Spinal cord (tissue), 10 donors: ENCODE results near the gene MAP2K7. TPM values are rescaled to one million over a fixed set of nuclear protein-coding genes. Genes with fewer than 3 reads are reported as not detected.

Source experiments
- DNase-seq, 6 donors: peaks; one replicate each; pipeline versions ENCODE4 v3.0.0 to v3.0.0-alpha.2; 2013 to 2015; ENCODE audit warnings: low spot score in 6 of 6, low read depth in 4 of 6
- H3K27ac ChIP-seq: one replicate; pipeline ENCODE4 v1.5.1; 2013; ENCODE audit warnings: low read depth, low read length, control low read depth
- H3K27me3 ChIP-seq: one replicate; pipeline ENCODE4 v1.6.1; 2013; ENCODE audit warnings: low read length; ENCODE audit not compliant: control insufficient read depth, insufficient read depth
- H3K36me3 ChIP-seq: one replicate; pipeline ENCODE4 v1.6.1; 2013; ENCODE audit warnings: low read length; ENCODE audit not compliant: control insufficient read depth, insufficient read depth
- H3K4me1 ChIP-seq: one replicate; pipeline ENCODE4 v1.6.1; 2013; ENCODE audit warnings: low read length; ENCODE audit not compliant: control insufficient read depth, insufficient read depth
- H3K4me3 ChIP-seq: one replicate; pipeline ENCODE4 v1.5.1; 2013; ENCODE audit warnings: low read depth, low read length, control low read depth
- H3K9me3 ChIP-seq: one replicate; pipeline ENCODE4 v1.6.1; 2013; ENCODE audit warnings: low read length; ENCODE audit not compliant: control insufficient read depth, insufficient read depth
- WGBS: methylation state at CpG from one replicate; pipeline ENCODE4 v1.1.5; 2013; ENCODE audit warnings: missing lambda C conversion rate; ENCODE audit not compliant: insufficient coverage; 5-methylcytosine and 5-hydroxymethylcytosine counted together
- polyA plus RNA-seq, 2 donors: library from polyadenylated mRNA; unstranded; fragments of 120-200 nt; gene quantifications; one replicate each; pipeline ENCODE4 v1.2.1, GENCODE V29; 2013; ENCODE audit not compliant: insufficient read length in 2 of 2
- total RNA-seq, 2 donors: library from RNA; depleted of rRNA in 1 of 2; stranded (reverse); fragments of 120-200 nt in 1 of 2; fragments of >200 nt in 1 of 2; gene quantifications; one replicate each; pipeline versions ENCODE4 v1.2.3 to v1.2.4, GENCODE V29; 2013 to 2014
- donor health status: healthy.

Gene MAP2K7
- total and polyA plus RNA-seq, 4 donors, result 8.1 to 36.8 (median 21.7) TPM

DNA sequence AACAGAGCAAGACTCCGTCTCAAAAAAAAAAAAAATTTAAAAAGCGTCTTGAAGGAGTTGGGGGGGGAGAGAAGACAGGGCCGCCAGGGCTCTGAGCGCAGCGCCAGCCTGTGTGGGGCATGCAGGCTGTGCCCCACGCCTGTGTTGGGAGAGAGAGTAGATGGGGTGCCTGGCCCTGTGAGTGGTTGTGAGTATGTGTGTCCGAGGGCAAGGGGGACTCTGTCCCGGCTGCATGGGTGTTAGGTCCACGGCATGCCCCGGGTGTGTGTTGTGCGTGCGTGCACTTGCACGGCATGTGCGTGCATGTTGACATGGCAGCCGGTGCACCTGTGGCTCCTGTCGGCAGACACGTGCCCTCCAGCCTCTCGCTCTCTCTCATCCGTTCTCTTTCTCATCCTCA, 3.4 kb downstream of the MAP2K7 start:
- no peaks in the 10 kb centered on the region for H3K9me3 ChIP-seq
- peaks cover 70% of the 10 kb centered on the region for H3K36me3 ChIP-seq
- H3K4me1 ChIP-seq, result peaks cover 39% of the 10 kb centered on the region
- DNase-seq, result no peak
- WGBS, result 91% methylated on average over 19 of the region's 19 CpGs
- no peak overlapping the region for H3K4me3 ChIP-seq
- H3K27ac ChIP-seq, result no peak overlapping the region
- H3K27me3 ChIP-seq, result no peaks in the 10 kb centered on the region

DNA sequence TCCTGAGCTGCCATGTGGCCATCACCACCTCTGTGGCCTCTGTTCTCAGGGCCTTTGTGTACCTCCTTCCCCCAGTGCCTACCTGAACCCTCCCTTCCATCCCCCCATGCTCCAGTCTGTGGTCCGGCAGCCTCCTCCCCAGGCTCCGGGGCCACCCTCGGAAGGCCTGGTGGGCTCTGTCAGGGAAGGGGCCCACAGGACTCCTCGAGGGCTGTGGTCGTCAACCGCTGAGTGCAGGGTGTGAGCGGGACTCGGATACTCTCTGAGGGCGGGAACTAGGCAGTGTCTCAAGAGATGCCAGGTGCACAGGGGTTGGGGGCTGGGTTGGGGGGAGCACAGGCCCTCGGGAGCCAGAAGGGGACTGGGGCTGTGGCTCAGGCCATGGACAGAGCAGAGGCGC, 3.9 kb downstream of the MAP2K7 start:
- WGBS, result 87% methylated on average over 11 of the region's 11 CpGs
- Histone ChIP-seq H3K36me3 (peaks cover 74% of the 10 kb centered on the region), H3K27me3 (no peaks in the 10 kb centered on the region)

DNA sequence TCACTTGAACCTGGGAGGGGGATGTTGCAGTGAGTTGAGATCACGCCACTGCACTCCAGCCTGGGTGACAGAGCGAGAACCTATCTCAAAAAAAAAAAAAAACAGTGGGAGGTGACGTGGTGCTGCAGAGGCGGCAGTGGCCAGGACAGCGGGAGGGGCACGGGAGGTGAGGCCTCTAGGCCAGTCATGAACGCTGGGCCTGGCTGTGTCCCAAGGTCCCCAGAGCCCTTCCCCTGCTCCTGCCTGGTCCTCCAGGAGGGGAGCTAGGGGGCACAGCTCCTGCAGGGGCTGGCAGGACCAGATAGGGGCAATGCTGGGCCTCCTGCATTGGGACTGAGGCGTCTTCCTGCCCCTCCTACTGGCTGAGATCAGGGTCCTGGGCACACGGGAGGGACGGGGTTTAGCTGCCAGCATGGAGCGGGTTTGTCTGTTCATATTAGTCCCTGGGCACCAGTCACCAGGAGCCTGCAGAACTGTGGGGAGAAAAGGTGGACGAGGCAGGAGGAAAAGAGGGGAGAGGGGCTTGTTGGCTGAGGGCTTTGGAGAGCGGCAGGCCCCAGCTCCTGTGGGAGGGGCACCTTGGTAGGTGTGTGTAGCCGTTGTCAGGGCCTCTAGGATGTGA, 4.5 kb downstream of the MAP2K7 start:
- peaks cover 80% of the 10 kb centered on the region for H3K36me3 ChIP-seq
- H3K9me3 ChIP-seq, result no peaks in the 10 kb centered on the region
- no peak overlapping the region for H3K27ac ChIP-seq
- peaks cover 30% of the 10 kb centered on the region for H3K4me1 ChIP-seq
- no peaks in the 10 kb centered on the region for H3K27me3 ChIP-seq
- WGBS, result 78% methylated on average over 11 of the region's 14 CpGs
- no peak for DNase-seq
- no peak overlapping the region for H3K4me3 ChIP-seq

More for the DNA sequence above, 3.9 kb downstream of the MAP2K7 start:
- H3K27ac ChIP-seq, result no peak overlapping the region
- H3K4me1 ChIP-seq, result peaks cover 37% of the 10 kb centered on the region
- DNase-seq, result no peak
- H3K4me3 ChIP-seq, result no peak overlapping the region
- H3K9me3 ChIP-seq, result no peaks in the 10 kb centered on the region

DNA sequence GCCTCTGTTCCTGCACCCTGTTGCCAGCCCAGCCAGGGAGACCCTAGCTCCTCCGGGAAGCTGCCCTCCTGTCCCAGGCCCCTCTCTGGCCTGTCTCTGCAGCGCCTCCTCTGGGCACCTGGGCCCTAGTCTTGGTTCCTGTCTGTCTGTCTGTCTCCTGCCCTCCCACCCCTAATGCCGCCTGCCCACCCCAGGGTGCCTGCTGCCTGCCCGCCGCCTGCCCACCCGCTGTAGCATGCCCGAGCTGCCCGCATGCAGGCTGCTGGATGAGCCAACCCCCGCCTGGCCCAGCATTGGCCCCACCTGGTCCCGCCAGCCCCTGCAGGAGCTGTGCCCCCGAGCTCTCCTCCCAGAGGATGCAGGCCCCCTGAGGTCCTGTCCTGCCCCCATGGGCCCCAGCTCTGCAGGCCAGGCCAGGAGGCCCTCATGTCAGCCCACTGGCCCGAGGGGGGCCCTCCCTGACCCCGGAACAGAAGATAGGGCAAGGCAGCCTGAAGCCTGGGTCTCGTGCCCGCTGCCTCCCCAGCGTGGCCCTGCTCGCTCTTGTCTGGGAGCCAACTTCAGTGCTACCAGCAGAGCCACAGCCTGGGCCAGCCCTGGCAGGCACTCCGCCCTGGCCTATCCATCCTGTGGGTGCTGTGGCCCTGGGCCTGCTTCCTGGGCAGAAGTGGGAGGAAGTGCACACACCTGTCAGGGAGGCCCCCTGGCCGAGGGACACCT, 5.2 kb downstream of the MAP2K7 start:
- Histone ChIP-seq H3K4me1 (peaks cover 29% of the 10 kb centered on the region), H3K36me3 (peaks cover 88% of the 10 kb centered on the region), H3K27me3 (peaks cover 2% of the 10 kb centered on the region), H3K27ac (no peak overlapping the region), H3K4me3 (no peak overlapping the region), H3K9me3 (no peaks in the 10 kb centered on the region)
- DNase-seq, result no peak
- 90% methylated on average over 19 of the region's 19 CpGs for WGBS

DNA sequence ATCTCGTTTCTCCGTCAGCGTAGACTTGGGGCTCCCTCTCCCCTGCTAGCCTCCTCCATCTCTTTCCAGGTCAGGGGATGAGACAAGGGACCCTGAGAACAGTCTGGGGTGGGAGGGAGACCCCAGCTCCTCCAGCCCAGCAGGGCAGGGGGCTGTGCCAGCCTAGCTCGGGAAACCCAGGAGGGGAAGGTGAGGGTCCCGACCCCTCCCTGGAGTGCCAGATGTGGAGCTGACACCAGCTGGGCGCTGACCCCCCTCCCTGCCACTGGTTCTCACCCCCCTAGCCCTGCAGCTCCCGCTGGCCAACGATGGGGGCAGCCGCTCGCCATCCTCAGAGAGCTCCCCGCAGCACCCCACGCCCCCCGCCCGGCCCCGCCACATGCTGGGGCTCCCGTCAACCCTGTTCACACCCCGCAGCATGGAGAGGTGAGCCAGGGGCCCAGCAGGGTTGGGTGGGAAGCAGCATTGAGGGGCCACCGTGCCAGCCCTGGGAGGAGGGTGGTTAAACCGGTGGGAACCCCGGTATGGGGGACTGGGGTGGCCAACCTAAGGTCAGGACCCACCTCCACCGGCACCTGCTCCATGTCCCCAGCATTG, 5.9 kb downstream of the MAP2K7 start:
- H3K4me3 ChIP-seq, result no peak overlapping the region
- no peak for DNase-seq
- no peak overlapping the region for H3K27ac ChIP-seq
- H3K27me3 ChIP-seq, result peaks cover 4% of the 10 kb centered on the region
- peaks cover 25% of the 10 kb centered on the region for H3K4me1 ChIP-seq
- no peaks in the 10 kb centered on the region for H3K9me3 ChIP-seq
- 94% methylated on average over 15 of the region's 21 CpGs for WGBS
- peaks cover 94% of the 10 kb centered on the region for H3K36me3 ChIP-seq

DNA sequence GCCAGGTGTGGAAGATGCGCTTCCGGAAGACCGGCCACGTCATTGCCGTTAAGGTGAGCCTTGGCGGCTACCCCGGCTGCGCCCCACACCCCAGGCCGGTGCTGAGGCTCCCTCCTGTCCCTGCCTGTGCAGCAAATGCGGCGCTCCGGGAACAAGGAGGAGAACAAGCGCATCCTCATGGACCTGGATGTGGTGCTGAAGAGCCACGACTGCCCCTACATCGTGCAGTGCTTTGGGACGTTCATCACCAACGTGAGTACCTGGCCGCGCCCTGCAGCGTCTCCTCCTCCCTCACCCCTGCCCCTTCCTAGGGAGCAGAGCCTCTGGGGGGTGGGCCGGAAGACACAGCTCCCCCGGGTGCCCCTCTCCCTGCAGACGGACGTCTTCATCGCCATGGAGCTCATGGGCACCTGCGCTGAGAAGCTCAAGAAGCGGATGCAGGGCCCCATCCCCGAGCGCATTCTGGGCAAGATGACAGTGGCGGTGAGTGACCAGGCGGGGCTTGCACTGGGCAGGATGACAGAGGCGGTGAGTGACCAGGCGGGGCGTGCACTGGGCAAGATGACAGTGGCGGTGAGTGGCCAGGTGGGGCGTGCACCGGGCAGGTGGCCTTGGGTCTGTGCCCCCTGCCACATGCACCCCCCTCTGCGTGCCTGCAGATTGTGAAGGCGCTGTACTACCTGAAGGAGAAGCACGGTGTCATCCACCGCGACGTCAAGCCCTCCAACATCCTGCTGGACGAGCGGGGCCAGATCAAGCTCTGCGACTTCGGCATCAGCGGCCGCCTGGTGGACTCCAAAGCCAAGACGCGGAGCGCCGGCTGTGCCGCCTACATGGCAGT, 6.9 kb downstream of the MAP2K7 start:
- no peaks in the 10 kb centered on the region for H3K9me3 ChIP-seq
- WGBS, result 93% methylated on average over 54 of the region's 54 CpGs
- peaks cover 9% of the 10 kb centered on the region for H3K27me3 ChIP-seq
- H3K4me1 ChIP-seq, result peaks cover 16% of the 10 kb centered on the region
- no peak for DNase-seq
- H3K36me3 ChIP-seq, result peaks cover 92% of the 10 kb centered on the region
- H3K27ac ChIP-seq, result no peak overlapping the region
- H3K4me3 ChIP-seq, result no peak overlapping the region

DNA sequence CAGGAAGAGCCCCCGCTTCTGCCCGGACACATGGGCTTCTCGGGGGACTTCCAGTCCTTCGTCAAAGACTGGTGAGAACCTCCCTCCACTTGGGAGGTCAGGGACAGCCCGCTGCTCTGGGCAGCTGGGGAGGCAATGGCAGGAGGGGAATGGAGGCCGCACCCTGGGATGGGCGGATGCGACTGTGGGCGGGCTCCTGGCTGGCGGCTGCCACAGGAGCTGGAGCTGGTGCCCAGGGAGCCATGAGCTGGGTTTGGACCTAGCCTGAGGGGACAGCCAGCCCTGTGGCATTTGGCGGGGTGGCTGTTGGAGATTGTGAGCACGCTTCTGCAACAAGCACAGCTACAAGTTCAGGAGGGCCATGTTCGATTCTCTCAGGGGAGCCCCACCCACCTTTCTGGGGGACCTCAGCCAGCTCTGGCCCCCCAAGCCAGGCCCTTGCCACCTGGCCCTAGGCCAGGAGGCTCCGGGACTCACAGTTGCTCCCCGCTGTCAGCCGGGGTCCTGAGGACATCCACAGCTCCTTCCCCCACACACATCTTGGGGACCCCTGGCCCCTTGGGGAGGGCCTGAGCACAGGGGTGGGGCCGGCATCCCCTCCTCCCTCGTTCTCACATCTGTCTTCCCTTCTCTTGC, 7.9 kb downstream of the MAP2K7 start:
- H3K4me1 ChIP-seq, result peaks cover 16% of the 10 kb centered on the region
- H3K27me3 ChIP-seq, result peaks cover 19% of the 10 kb centered on the region
- 91% methylated on average over 16 of the region's 18 CpGs for WGBS
- peaks cover 83% of the 10 kb centered on the region for H3K36me3 ChIP-seq
- H3K4me3 ChIP-seq, result no peak overlapping the region
- H3K9me3 ChIP-seq, result no peaks in the 10 kb centered on the region
- DNase-seq, result no peak
- H3K27ac ChIP-seq, result no peak overlapping the region

DNA sequence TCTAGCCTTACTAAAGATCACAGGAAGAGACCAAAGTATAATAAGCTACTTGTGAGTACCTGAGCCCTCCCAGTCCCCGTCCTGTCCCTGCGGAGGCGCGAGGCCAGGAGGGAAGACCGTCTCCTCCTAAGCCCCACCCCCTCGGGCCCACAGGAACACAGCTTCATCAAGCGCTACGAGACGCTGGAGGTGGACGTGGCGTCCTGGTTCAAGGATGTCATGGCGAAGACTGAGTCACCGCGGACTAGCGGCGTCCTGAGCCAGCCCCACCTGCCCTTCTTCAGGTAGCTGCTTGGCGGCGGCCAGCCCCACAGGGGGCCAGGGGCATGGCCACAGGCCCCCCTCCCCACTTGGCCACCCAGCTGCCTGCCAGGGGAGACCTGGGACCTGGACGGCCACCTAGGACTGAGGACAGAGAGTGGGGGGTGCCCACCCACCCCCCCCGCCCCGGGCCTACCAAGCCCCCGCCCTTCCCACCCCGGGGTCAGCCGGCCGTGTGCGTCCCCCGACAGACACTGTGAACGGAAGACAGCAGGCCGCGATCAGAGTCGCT, 8.5 kb downstream of the MAP2K7 start:
- Histone ChIP-seq H3K9me3 (no peaks in the 10 kb centered on the region), H3K27ac (no peak overlapping the region), H3K4me1 (peaks cover 17% of the 10 kb centered on the region), H3K4me3 (no peak overlapping the region), H3K36me3 (peaks cover 79% of the 10 kb centered on the region), H3K27me3 (peaks cover 23% of the 10 kb centered on the region)
- DNase-seq, result no peak
- WGBS, result 92% methylated on average over 26 of the region's 31 CpGs
